Muscle of arm (tissue), 12 donors: ENCODE results near the gene SP100. TPM values are rescaled to one million over a fixed set of nuclear protein-coding genes. Genes with fewer than 3 reads are reported as not detected.
"Not testable (repeated sequence)": the region's sequence is repeated elsewhere in the genome, so short reads cannot be mapped to it uniquely, and the experiment has no call there.

Source experiments
- DNase-seq: peaks from one replicate; pipeline ENCODE4 v3.0.0-alpha.2; 2013
- polyA plus RNA-seq, 12 donors: library from polyadenylated mRNA; unstranded; fragments of 120-200 nt; gene quantifications; one replicate each; pipeline ENCODE4 v1.2.1, GENCODE V29; 2013; ENCODE audit not compliant: insufficient read length in 12 of 12

The SP100 gene
- polyA plus RNA-seq, 12 donors = 16.3 to 46.5 (median 21.6) TPM; not detected in 1

DNA sequence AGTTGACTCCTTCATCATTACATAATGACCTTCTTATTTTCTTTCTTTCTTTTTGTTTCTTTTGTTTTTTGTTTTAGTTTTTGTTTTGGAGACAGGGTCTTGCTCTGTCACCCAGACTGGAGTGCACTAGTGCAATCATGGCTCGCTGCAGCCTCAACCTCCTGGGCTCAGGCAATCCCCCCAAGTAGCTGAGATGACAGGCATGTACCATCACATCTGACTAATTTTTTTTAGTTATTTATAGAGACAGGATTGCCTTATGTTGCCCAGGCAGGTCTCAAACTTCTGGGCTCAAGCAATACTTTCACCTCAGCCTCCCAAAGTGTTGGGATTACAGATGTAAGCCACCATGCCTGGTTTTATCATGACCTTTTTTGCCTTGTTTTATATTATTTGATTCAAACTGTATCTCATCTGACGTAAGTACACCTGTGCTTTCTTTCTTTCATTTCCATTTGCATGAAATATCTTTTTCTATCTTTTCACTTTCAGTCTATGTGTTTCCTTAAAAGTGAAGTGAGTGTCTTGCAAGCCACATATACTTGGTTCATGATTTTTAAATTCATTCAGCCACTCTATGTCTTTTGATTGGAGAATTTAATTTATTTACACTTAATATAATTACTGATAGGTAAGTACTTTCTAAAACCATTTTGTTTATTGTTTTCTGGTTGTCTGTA is 39.1 kb downstream of the SP100 start:
- no peak for DNase-seq

DNA sequence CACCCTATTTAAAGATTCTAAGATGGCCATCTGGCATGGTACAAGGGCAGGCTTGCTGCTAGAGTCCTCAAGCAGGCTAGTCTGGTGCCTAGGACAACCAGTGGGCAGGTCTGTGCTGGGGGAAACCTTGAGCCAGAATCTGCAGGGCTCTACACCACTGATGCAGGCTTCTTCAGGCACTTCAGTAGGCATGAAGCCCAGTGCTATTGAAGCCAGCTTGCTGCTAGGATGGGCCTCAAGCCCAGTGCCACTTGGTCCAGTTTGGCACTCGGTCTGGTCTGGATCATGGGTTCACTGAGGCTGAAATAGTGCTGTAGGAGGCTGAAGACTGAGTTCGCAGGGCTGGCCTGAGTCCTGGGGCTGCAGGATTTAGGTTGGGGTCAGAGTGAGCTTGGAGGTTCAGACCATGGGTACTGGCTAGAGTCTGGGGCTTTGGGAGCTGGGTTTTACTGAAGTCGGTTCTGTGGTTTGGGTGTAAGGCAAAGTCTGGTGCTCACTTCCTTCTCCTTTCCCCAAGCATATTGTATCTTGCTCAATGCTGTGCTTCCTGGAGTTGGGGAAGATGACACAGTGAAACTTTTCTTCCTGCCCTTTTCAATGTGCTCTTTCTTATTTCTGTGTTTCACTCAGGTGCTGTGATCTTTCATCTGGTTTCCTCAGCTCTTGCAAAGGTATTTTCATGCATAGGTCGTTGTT is 41.2 kb downstream of the SP100 start:
- DNase-seq = peak; percentile 3

DNA sequence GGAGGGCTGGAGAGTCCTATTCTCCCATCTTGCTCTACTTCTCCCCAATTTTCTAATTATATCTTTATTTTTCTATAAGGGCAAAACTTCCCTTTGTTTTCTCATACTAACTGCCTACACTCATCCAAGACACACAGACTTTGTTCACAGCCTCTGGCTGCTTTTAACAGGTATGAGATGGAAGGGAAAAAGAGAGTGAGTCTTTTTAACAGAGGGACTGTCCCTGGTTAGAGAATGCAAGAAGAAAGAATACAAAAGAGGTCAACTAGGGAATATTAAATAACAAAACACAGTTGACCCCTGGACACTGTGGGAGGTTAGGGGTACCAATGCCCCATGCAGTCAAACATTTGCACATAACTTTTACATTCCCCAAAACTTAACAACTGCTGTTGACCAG is 41.8 kb downstream of the SP100 start:
- no peak for DNase-seq

DNA sequence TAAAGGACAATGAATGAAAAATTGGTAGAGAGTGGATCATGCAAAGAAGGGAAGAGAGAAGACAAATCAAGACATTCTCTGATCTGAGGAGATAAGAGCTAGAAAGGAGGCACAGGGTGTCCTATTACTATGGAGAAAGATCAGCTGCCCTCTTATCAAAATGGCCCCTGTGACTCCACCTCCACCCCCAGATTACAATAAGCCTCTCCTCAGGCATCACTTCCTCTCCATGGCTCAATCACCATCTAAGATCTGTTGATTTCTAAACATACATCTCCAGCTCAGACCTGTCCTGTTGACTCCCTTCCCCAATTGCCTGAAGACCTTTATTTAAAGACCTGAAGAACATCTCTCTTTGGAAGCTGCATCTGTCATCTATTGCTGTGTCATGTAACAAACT is 43.2 kb downstream of the SP100 start:
- no peak for DNase-seq

DNA sequence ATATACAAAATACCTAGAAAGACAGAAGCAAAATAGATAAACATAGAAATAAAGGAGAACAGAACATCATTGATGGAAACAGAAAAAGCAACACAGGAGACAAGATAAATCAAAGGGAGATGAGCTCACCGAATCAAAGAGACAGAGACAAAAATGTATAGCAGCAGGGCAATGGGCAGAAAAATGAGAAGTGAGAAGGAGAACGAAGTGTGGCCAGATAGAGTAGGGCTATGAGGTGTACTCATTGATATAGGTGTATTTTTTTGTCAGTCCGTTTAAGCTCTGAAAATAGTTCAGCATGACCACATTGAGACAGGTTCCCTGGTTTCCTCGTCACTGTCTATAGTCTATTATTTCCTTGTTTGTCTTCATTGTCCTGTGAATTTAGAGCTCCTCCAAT is 55.1 kb downstream of the SP100 start:
- no peak for DNase-seq

DNA sequence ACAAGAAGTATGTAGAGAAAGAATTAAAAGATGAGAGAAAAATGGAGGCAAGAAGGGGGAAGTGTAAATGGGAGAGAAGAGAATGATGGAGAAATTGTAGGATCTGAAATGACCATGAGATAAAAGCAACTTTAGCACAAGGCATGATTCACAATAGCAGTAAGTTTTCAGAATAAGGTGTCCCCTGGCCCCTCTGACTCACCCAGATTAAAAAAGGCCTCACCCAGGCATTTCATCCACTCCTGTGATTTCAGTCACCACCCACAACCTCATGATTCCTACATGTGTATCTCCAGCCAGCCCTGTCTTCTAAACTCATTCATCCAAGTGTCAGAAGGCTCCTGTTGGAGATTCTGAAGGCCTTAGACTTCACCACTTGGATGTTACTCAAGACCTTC is 56.6 kb downstream of the SP100 start:
- DNase-seq = no peak

DNA sequence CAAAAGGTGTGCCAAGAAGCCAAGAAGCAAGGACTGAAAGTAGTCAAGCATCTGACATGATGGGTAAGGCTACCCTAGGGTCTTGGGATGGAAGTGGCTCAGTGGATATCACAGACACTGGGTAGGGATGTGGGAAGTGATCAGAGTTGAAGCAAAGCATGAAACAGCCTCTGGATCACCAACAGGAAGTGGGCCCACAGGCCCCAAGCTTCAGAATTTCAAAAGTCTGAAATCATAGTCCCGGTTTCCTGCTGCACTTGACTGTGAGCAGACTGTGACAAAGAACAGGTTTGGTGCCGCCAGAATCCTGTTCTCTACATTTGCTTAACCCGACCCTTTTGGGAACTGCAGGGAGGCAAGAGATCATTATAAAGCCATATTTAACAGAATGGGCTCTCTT is 57.4 kb downstream of the SP100 start:
- DNase-seq = no peak

DNA sequence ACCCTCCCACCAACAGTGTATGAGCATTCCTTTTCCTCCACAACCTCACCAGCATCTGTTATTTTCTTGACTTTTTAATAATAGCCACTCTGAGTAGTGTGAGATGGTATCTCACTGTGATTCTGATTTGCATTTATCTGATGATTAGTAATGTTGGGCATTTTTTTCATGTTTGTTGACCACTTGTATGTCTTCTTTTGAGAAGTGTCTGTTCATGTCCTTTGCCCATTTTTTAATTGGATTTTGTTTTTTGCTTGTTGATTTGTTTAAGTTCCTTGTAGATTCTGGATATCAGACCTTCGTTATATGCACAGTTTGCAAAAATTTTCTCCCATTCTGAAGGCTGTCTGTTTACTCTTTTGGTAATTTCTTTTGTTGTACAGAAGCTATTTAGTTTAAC is 59.1 kb downstream of the SP100 start:
- no peak for DNase-seq

DNA sequence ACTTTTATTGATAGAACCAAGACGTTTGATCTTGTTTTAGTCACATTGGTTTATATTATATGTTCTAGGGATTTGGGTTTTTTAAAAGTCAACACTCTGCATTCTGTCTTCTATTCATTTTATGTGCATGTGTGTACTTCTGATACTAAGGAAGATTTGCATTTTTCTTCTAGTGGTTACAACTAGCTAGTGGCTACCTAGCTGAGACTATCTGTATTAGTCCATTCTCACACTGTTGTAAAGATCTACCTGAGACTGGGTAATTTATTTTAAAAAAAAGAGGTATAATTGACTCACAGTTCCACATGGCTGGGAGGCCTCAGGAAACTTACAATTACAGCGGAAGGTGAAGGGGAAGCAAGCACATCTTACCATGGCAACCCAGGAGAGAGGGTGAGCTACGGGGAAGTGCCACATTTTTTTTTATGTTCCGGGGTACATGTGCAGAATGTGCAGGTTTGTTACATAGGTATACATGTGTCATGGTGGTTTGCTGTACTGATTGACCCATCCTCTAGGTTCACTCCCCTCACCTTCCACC is 69.9 kb downstream of the SP100 start:
- no peak for DNase-seq

DNA sequence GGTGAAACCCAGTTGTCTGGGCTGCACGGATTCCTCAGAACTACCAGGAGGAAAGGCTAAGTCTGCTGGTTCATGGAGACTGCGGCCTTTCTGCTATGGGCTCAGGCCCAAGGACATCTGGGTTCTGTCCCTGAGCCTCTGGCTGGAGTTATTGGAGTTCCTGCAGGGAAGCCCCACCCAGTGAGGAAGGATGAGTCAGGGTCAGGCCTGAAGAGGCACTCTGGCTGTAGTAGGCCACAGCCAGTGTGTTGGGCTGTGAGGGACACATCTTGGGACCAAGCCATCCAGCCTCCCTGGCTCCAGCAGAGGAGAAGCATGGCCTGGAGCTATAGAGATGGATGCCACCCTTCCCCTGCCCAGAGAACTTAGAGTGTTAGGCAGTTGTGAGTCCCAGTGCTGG is 75.2 kb downstream of the SP100 start:
- DNase-seq = not testable (repeated sequence)

DNA sequence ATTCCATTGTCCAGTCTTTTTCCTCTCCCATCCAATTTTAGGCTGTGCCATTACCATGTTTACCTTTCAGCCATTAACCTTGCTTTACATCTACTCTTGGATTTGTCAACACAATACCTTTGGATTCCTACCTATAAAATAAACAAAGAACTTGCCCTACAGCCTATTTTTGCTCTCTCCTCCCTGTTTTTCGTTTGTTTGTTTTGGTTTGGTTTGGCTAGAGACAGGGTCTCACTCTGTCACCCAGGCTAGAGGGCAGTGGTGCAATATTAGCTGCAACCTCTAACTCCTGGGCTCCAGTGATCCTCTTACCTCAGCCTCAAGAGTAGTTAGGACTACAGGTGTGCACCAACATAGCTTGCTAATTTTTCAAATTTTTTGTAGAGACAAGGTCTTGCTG is 76.1 kb downstream of the SP100 start:
- no peak for DNase-seq

DNA sequence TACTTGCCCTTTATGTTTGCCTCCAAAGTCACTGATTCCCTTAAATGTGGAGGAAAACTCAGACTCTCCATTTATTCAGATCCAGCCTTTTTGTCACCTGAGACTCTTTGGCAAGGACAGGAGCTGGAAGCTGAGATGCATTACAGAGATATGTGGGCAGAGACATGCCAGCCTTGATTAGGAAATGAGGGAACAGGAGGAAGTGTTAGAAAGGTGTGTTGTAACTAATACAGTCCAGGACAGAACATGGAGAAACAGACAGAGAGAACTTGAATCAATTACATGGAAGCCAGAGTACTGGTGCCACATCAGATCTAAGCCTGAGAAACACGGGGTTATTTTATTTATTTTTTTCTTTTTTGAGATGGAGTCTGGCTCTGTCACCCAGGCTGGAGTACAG is 79.0 kb downstream of the SP100 start:
- DNase-seq = no peak

DNA sequence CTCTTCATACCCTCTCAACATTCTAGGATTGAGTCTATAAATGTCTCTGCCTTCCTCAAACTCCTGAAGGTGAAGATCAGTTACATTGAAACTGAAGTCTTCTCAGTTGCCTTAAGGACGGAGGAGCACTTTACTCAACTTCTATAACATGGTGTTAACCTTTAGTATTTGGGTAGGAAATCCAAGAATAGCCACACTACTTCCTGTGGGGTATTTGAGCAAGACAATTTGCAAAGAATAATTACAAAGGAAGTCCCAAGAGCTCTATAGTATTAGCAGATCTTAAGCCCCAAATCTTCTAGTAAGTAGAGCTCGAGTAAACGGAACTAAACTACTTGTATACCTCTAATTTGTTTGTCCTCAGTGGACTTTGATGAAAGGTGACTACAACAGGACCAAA is 80.9 kb downstream of the SP100 start:
- no peak for DNase-seq

DNA sequence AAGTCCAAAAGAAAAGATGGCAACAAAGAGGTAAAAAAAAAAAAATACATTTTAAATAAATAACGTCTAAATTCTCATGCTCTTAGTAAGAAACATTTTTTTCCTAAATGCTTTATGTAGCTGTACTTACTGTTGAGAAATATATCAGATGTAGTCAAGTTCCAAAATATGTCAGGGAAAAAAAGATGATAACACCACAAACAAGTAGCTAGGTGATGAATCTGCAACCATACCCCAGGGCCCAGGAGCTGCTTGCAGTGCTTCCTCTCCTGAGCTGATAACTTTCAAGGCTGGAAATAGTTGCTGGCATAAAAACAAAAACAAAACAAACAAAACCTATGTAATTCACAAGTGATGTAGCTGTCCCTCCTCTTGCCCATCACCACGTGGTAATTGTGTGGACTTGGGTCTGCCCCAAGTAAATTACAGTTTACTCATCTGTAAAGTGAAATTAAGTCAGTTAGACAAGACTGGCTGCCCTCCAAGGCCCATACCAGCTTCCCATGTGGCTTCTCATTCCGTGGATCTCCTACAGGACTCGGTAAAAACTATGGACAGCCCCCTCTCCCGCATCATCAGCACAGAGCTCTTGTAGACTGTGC is 82.6 kb downstream of the SP100 start:
- DNase-seq = no peak

DNA sequence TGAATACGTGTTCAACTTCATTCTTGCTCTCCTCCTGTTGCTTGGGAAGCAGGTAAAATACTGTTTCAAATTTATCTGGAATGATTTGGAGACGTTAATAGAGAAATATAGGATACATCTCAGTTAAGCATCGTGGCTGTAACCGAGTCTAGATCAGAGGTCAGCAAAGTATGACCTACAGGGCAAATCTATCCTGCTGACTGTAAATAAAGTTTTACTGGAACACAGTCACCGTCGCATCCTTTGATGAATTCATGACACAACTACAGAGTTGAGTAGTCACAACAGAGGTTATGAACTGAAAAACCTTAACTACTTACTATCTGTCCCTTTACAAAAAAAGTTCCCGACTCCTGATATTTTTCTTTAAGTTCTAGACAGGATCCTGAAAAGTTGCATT is 86.6 kb downstream of the SP100 start:
- no peak for DNase-seq

DNA sequence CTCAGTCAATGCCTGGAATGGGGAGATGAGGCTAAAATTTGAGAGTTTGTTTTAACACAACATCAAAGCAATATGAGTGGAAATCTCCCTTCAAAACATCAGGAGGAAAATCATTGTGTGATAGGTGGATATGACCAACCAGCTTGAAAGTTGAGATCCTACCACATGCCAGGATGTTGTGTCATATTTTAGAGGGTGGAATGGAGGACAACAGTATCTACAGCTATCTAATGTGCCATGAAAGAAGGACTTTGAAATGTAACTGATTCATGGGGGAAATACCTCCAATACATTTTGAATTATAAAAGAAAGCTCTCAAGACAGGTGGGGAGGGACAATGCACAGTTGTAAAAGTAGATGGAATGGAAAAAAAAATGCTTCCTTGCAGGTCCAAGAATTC is 87.8 kb downstream of the SP100 start:
- DNase-seq = no peak

DNA sequence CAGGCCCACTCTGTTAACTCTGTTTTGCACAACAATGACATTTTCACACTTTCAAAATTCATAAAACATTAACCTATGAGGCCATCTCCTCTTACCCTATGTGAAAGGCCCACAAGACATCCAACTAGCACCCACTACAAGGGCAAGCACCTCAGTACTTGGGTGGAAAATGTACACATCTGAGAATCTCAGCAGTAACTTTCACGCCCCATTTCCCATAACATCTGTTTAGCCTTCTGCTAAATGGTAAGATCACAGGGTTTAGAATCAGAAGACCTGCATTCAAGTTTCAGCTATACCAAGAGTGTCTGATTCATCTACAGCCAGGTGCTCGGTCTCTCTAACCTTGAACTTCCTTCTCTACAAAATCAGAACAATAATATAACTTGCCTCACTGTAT is 89.2 kb downstream of the SP100 start:
- DNase-seq = no peak

DNA sequence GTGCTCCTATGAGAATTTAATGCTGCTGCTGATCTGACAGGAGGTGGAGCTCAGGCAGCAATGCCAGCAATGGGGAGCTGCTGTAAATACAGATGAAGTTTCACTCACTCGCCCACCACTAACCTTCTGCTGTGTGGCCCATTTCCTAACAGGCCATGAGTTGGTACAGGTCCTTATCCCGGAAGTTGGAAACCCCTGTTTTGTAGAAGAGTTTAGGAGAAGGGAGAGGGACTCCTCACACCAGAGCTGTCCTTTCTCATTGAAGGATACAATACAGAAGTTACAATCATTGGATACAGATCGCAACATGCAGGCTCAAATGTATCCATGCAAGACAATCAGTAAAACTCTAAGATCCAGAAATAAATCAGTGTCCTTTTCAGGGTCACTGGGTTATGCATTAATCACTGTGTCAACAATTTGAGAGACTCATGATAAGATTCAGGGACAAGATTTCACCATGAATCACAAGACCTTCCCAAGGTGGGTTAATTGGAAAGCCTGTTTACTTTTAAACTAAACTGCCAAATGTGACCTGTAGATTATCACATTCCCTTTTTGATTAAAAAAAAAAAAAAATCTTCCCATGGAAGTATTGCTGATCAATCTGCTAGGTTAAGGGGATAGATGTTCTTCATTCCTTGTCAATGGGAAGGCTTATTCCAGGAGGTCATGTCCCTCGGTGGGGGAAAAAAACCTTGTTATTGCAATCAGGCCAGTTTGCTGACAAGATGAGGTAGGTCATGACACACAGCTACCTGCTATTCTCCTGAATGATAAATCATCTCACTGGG is 97.2 kb downstream of the SP100 start:
- no peak for DNase-seq

DNA sequence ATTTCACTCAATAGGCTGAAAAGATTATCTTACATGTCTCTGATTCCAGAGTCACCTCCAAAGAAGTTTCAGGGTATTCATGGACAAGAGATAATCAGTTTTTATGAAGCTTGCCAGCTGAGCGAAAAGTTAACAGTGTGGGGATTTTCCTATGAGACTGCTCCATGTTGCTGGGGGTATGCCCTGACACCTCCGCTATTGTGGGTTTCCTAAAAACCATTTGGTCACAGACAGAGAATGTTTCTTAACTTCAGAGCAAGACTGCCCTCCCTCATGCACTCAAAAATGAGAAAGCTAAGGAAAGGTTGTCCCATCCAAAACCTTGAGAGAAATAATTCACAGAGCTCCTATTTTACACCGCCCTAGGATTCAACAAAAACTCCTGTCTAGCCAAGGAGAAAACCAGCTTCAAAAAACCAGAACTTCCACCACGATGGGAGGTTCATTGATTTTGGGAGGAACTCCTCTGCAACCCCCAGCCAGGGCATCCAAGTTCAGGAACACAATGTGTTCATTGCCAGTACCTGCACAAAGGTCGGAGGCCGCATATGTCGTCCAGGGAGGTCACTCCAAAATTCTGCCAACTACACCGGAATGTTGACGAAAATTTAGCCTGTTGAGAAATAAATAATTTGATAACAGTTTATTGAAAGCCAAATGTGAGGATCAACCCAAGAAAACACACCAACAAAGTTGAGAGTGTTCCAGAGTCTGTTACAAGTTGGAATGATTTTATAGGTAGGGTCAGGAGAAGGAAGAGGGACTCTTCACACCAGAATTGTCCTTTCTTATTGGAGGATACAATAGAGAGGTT is 104.3 kb downstream of the SP100 start:
- DNase-seq = no peak

DNA sequence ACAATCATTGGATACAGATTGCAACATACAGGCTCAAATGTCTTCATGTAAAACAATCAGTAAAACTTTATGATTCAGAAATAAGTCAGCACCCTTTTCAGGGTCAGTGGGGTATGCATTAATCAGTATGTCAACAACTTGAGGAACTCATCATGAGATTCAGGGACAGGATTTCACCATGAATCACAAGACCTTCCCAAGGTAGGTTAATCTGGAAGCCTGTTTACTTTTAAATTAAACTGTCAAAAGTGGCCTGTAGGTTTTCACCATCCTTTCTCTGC is 104.8 kb downstream of the SP100 start:
- DNase-seq = no peak

DNA sequence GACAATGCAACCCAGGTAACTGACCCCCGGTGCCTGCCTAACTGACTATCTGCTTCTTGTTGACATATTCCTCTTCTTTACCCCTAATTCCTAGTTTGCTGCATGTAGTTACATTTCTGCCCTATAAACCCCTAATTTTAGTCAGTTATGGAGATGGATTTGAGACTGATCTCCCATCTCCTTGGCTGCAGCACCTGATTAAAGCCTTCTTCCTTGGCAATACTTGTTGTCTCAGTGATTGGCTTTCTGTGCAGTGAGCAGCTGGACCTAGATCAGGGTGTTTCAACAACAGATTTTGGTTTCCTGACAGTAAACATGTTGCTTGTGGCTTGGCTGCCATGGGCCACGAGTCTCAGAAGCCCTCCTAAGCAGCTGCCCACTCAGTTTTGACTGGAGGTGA is 105.4 kb downstream of the SP100 start:
- no peak for DNase-seq

DNA sequence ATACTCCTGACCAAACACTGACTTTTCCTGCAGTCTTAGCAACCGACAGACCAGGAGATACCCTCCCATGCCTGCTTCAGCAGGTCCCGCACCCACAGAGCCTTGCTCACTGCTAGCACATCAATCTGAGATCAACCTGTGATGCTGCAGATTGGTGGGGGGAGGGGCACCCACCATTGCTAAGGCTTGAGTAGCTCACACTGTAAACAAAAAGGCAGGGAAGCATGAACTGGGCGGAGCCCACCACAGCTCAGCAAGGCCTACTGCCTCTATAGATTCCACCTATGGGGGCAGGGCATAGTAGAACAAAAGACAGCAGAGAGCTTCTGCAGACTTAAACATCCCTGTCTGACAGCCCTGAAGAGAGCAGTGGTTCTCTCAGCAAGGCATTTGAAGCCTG is 109.7 kb downstream of the SP100 start:
- no peak for DNase-seq
